ENCODE results near the gene DUXB.

The DUXB gene

GRCh38 chr16:75660321-75660720, 40.9 kb downstream of the DUXB start:
- Histone ChIP-seq H3K27ac (ENCODE audit: low read length) (no peak overlapping the region), H3K4me3 (ENCODE audit: low read length) (no peak overlapping the region), H3K4me1 (ENCODE audit: control insufficient read depth, low read depth, low read length) (no peaks in the 10 kb centered on the region), H3K9ac (ENCODE audit: low read length) (no peak overlapping the region), H3K36me3 (ENCODE audit: control insufficient read depth, low read depth, low read length) (peaks cover 29% of the 10 kb centered on the region), H3K9me3 (ENCODE audit: control insufficient read depth, low read depth, low read length) (no peaks in the 10 kb centered on the region), H3K27me3 (ENCODE audit: control insufficient read depth, insufficient read depth, low read length) (no peaks in the 10 kb centered on the region)

- Histone ChIP-seq H3K27ac (ENCODE audit: low read length) (no peak overlapping the region), H3K4me3 (ENCODE audit: low read length) (no peak overlapping the region), H3K4me1 (ENCODE audit: control insufficient read depth, low read depth, low read length) (no peaks in the 10 kb centered on the region), H3K36me3 (ENCODE audit: control insufficient read depth, low read depth, low read length) (peaks cover 37% of the 10 kb centered on the region), H3K9ac (ENCODE audit: low read length) (no peak overlapping the region), H3K27me3 (ENCODE audit: control insufficient read depth, insufficient read depth, low read length) (no peaks in the 10 kb centered on the region), H3K9me3 (ENCODE audit: control insufficient read depth, low read depth, low read length) (no peaks in the 10 kb centered on the region)
Observed at GRCh38 chr16:75658175-75658574, 43.1 kb downstream of the DUXB start.

- H3K9ac ChIP-seq (ENCODE audit: low read length), result no peak overlapping the region
- no peaks in the 10 kb centered on the region for H3K9me3 ChIP-seq (ENCODE audit: control insufficient read depth, low read depth, low read length)
- peaks cover 37% of the 10 kb centered on the region for H3K36me3 ChIP-seq (ENCODE audit: control insufficient read depth, low read depth, low read length)
- no peak overlapping the region for H3K4me3 ChIP-seq (ENCODE audit: low read length)
- H3K27ac ChIP-seq (ENCODE audit: low read length), result no peak overlapping the region
- H3K27me3 ChIP-seq (ENCODE audit: control insufficient read depth, insufficient read depth, low read length), result no peaks in the 10 kb centered on the region
- peaks cover 4% of the 10 kb centered on the region for H3K4me1 ChIP-seq (ENCODE audit: control insufficient read depth, low read depth, low read length)
Observed at GRCh38 chr16:75653922-75654321, 47.3 kb downstream of the DUXB start.

- Histone ChIP-seq H3K9ac (ENCODE audit: low read length) (peak overlapping the region; percentile 91), H3K4me1 (ENCODE audit: control insufficient read depth, low read depth, low read length) (peaks cover 4% of the 10 kb centered on the region), H3K4me3 (ENCODE audit: low read length) (peak overlapping the region; percentile 97), H3K27ac (ENCODE audit: low read length) (peak overlapping the region; percentile 86), H3K27me3 (ENCODE audit: control insufficient read depth, insufficient read depth, low read length) (no peaks in the 10 kb centered on the region), H3K9me3 (ENCODE audit: control insufficient read depth, low read depth, low read length) (no peaks in the 10 kb centered on the region), H3K36me3 (ENCODE audit: control insufficient read depth, low read depth, low read length) (peaks cover 22% of the 10 kb centered on the region)
Observed at GRCh38 chr16:75648265-75649076, 52.8 kb downstream of the DUXB start.

GRCh38 chr16:75647492-75648264, 53.6 kb downstream of the DUXB start, which contains the start of the genes KARS1 and TERF2IP:
TSS of gene KARS1 (minus strand) at chr16:75647665. CDS start at chr16:75647639, 26 bp downstream.
TSS of gene TERF2IP (plus strand) at chr16:75647773. CDS start at chr16:75647883, 110 bp downstream.
- H3K27ac ChIP-seq (ENCODE audit: low read length), result peak within 1 kb of the TSS; percentile 86
- H3K27me3 ChIP-seq (ENCODE audit: control insufficient read depth, insufficient read depth, low read length), result no peaks in the 10 kb centered on the region
- H3K9me3 ChIP-seq (ENCODE audit: control insufficient read depth, low read depth, low read length), result no peaks in the 10 kb centered on the region
- peak within 1 kb of the TSS; percentile 91 for H3K9ac ChIP-seq (ENCODE audit: low read length)
- peak within 1 kb of the TSS; percentile 97 for H3K4me3 ChIP-seq (ENCODE audit: low read length)
- H3K4me1 ChIP-seq (ENCODE audit: control insufficient read depth, low read depth, low read length), result peaks cover 4% of the 10 kb centered on the region
- H3K36me3 ChIP-seq (ENCODE audit: control insufficient read depth, low read depth, low read length), result peaks cover 27% of the 10 kb centered on the region

GRCh38 chr16:75647112-75647491, 54.2 kb downstream of the DUXB start:
- peak overlapping the region; percentile 91 for H3K9ac ChIP-seq (ENCODE audit: low read length)

GRCh38 chr16:75644240-75645012, 56.8 kb downstream of the DUXB start:
- Histone ChIP-seq H3K9ac (ENCODE audit: low read length) (no peak overlapping the region), H3K4me1 (ENCODE audit: control insufficient read depth, low read depth, low read length) (no peaks in the 10 kb centered on the region), H3K4me3 (ENCODE audit: low read length) (no peak overlapping the region), H3K27me3 (ENCODE audit: control insufficient read depth, insufficient read depth, low read length) (no peaks in the 10 kb centered on the region), H3K9me3 (ENCODE audit: control insufficient read depth, low read depth, low read length) (no peaks in the 10 kb centered on the region), H3K36me3 (ENCODE audit: control insufficient read depth, low read depth, low read length) (peaks cover 56% of the 10 kb centered on the region), H3K27ac (ENCODE audit: low read length) (no peak overlapping the region)

More at GRCh38 chr16:75647112-75647491, 54.2 kb downstream of the DUXB start:
- H3K4me1 ChIP-seq (ENCODE audit: control insufficient read depth, low read depth, low read length), result peaks cover 4% of the 10 kb centered on the region
- H3K9me3 ChIP-seq (ENCODE audit: control insufficient read depth, low read depth, low read length), result no peaks in the 10 kb centered on the region
- peaks cover 31% of the 10 kb centered on the region for H3K36me3 ChIP-seq (ENCODE audit: control insufficient read depth, low read depth, low read length)
- peak overlapping the region; percentile 97 for H3K4me3 ChIP-seq (ENCODE audit: low read length)
- peak overlapping the region; percentile 69 for H3K27ac ChIP-seq (ENCODE audit: low read length)
- no peaks in the 10 kb centered on the region for H3K27me3 ChIP-seq (ENCODE audit: control insufficient read depth, insufficient read depth, low read length)
